SKM-1 treated with dmso at 0.1 percent for 144 hours (cell line): ENCODE data around the gene DLX5.
A peak's percentile ranks its signal among the peaks of the same experiment; 100 is the strongest.

Experiments used
- DNase-seq: peaks from one replicate; lab custom pipeline; 2025; ENCODE audit not compliant: unreplicated experiment; lab: John Stamatoyannopoulos, UW

The DLX5 gene

DNA sequence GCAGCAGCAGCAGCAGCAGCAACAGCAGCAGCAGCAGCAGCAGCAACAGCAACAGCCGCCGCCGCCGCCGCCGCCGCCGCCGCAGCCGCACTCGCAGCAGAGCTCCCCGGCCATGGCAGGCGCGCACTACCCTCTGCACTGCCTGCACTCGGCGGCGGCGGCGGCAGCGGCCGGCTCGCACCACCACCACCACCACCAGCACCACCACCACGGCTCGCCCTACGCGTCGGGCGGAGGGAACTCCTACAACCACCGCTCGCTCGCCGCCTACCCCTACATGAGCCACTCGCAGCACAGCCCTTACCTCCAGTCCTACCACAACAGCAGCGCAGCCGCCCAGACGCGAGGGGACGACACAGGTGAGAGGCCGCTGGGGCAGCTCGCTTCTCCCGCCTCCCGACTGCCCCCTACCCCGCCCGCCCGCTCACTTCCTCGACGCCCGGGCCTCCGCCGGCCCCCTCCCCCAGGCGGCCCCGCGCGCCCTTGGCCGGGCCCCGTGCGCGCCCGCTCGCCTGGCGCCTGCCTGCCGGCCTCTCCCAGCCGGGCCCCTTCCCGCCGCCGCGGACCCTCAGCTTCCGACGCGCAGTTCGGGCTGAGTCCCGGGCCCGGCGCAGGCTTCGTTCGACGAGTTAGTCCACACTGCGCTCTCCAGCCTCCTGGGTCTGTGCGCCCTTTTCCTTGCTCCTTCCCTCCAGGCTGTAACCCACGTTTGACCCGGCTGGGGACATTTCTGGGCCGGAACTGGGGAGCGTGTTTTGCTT lies 18.4 kb downstream of the DLX5 start:
- DNase-seq = no peak

DNA sequence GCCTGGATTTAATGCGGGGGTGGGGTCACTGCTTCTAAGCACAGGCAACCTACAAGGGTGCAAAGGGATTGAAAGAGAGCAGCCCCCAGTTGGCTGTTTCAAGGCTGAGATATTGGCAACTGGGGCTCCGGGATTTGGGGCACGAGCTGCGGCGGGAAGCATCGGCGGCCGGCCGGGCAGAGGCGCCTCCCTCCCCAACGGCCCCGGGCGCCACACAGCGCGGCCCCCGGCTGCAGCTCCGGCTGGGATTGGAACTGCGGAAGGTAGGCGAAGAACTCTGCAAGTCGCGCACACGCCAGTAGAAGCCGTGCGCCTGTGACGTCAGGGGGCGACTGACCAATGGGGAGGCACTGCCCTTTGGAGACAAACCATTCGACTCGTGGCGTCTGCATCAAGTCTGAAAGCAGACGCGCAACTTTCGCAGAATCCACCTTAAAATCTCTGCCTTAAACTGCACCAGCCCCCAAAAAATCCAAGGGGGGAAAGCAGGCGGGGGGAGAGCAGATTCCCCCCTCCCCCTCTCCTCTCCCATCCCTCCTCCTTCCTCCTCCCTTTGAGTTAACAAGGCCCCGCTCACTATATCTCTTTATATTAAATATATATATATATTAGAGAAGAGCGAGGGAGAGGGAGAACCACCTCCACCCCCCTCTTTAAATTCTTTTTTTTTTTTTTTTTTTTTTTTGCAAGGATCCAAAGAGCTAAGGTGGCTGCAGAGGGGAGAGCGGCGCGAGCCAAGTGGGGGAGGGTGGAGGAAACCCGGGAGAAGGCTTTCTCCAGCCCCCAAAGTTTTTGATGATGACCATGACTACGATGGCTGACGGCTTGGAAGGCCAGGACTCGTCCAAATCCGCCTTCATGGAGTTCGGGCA lies 19.2 kb downstream of the DLX5 start, which contains the start of gene DLX6:
Gene DLX6 (plus strand): TSS at position 371 of the 872 bp plus-strand sequence. CDS start 425 bp downstream, at position 796.
- peak; percentile 56 for DNase-seq

DNA sequence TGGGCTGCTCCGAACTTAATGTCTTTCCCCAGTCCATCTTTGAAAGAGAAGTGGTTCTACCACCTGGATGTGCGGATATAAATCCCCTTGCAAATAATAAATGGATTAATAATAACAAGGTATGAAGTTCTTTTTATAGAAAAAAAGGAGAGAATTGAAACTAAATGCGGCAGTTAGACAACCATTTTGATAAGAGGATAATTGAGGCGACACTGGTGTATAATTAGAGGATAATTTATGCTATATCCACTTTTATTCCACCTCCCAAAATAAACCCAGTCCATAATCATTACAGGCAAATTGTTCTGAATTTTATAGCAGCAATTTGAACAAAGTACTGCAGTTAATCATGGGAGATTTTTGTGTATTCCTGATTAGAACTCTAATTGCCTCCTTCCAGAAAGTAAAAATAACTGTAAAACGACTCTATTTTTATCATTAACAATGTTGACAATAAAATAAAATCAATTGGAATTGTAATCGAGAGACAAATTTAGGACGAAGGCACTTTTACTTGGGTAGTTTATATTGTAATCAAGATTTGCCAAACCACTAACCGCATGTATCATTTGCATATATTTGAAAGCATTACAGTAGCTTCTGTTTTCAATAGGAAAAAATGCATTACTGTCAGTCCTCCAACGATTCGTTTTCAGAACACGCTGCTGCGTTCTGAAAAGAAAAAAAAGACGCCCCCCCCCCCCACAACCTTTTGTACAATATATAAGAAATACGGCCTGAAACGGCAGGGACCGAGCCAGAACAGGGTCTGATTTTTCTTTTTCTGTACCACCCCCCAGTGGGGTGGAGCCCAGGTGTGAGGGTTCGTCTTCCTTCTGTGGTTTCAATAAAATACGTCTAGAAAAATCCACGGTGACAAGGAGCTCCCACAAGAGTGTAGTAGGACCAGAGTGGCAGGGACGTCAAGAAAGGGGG lies 20.1 kb downstream of the DLX5 start:
- no peak for DNase-seq

DNA sequence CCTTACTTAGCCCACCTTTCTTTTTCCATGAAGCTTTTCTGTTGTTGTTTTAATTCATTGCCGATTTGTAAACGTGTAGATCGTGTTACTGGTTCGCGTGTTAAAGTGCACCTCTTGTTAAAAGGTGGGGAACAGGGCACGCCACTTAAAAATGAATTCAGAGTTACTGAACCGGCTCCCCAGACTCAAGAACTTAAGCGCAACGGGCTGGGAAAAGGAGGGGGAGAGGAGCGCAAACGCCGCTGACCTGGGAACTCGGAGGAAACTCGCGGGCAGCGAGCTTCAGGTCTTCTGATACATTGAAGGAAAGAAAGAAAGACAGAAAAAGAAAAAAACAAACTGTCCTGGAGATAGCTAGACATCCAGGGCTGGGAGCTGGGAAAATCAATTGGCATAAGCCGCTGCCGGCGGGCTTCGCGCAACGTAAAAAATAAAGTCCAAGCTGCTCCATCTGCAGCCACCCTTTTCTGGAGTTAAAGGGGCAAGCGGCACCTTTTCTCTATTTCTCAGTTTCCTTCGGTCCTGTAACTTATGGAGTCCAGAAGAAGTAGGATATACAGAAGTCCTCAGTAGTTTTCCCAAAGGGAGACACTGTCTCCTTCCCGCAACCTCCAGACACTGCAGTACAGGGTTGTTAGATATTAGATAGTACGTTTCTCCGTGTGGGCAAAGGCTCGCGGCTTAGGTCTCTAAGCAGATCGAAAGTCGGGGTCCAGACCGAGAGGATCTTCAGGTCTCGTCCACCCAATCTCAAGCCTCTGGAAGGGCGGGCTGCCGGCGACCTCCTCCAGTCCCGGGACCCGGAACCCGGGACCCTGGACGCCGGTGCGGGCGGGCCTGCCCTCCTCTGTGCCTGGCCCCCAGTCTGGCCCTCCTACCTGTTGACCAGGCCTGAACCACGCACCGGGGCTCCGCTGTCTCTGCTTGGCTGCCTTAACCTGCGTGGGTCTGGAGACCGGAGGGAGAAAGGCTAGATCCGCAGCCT lies 21.1 kb downstream of the DLX5 start:
- DNase-seq = no peak

DNA sequence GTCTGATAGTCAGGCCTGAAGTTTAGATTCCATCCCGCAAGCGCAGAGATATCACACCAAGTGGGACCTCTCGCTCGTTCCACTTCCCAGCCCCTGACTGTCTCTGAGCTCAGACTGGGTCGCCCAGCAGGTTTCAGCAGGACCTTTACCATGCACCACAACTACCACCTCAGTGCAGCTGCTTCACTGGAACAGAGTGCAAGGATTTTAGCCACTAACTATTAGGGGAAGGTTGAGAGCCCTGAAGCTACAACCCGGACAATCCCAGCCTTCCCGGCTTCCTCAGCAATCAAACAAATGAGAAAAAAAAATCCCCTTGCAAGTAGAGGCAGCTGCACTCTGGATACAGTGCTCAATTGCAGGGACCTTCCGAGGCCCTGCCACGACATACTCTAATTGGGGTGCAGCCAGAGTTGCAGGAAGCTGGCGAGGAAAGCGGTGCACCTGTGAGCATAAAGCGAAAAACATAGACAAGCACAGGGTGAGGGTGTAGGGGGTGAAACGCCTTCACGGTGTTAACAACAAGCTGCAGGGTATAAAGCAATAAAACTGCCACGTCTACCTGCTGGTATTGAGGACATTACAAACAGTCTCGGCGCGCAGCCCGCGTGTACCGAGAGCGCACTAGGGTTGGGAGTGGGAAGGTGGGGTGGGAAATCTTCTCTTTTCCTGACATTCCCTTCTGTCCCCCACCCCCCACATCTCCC lies 21.9 kb downstream of the DLX5 start:
- no peak for DNase-seq

DNA sequence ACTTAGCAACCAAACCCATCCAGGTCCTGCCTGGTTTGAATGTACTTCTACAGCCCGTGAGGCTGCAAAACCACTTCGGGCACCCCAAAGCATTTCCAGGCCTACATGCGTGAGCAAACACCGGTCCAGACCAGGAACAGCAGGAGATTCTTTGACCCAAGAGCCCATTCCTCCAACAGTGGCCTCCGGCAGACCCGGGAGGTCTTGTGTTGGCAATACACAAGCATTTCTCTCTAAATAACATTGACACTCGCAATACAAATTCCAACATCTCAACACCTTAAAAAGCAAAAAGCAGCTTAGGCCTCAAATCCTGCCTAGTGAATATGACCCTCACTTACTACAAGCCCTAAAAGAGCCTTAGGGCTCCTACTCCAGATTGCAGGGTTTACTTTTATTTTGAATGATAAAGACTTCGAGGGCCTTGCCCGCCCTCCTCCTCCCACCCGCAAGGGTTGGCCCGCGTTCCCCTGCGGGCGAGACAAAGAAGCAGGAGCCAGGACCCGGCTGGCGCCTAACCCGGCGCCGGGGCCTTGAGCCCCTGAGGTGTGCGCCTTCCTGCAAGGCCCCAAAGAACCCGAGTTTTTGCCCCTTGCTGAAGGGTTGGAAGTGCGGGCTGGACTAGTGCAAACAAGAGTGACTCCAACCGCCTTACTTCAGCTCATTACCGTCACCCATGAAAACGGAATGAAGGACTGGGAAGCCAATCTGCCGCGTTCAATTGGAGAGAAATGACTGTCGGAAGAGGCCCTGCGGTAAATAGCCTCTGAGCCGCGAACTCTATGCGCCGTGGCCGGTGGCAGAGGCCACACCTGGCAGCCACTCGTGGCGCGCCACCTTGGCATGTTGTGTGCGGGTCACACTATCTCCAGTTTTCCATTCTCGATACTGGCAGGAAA lies 22.7 kb downstream of the DLX5 start:
- no peak for DNase-seq

DNA sequence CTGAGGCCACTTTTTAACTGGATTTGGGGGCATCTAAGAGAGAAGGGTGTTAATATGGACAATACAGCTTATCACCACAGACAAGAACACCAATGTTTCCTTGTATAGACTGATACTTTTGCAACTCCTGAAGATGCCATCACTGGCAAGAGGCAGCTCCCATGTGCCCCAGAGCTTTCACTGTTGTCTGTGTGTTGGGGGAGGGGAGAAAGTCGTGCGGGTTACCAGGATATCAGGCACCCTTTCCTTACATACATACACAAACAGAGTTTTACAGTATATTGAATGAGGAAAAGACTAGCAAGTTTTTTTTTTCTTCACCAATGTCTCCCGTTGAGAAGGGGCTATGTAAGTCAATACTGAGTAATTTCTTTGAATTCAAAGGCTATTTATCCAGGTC lies 23.4 kb downstream of the DLX5 start:
- no peak for DNase-seq

DNA sequence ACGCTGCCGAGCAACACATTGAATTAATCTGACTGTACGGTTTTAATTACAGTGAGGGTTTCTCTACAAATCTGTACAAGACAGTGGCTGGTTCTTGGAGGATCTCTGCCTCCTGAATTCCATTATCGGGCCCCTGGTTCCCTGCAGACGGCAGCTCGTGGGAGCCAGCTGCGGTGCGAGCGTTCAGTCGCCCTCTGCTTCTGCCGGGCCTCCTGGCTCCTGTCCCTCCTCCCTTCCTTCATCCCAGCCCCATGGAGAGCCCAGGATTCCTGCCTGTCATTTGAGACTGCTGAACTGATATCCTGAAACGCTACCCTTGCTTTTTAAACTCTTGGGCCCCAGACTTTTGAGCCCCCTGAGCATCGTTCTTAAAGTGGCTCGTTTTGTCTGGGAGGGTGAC lies 25.9 kb downstream of the DLX5 start:
- DNase-seq = no peak

DNA sequence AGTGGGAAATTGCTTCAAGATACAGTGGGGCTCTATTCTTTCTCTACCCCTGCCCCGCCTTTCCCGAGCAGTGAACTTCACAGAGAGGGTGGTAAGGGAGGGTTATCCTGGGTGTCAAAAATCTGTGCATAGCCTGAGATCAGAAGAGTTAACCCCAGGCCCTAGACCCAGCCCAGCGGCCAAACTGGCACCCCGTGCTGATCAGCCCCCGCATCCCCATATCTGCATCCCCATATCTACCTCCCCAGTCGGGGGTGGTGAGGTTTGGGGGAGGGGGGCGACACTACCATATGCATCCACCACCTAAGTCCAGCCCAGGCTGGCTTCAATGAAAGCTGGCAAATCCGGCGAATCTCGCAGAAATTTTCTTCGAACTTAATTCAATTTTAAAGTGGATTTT lies 26.3 kb downstream of the DLX5 start:
- DNase-seq = no peak

DNA sequence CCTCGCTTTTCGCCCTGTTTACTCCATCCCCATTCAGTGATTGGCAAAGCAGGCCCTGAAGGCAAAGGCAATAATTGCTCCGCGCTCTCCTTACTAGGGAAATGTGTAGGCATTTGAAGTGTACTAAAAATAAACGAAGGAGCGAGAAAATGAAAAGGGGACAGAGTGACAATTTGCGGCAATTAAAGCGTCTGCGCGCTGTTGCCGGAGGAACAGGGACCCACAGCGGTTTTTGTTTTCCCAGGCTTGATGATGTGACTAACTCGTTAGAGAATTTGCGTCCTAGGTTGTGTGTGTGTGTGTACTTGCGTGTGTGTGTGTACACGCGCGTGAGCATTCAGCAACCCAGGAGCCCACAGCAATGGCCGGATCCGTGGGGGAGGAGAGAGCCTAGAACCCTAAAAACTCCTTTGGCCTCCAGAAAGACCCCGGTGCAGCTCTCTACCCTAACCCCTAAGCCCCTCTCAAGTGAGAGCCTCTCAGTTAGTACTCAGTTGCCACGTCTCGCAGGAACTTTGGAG lies 27.1 kb downstream of the DLX5 start:
- no peak for DNase-seq

DNA sequence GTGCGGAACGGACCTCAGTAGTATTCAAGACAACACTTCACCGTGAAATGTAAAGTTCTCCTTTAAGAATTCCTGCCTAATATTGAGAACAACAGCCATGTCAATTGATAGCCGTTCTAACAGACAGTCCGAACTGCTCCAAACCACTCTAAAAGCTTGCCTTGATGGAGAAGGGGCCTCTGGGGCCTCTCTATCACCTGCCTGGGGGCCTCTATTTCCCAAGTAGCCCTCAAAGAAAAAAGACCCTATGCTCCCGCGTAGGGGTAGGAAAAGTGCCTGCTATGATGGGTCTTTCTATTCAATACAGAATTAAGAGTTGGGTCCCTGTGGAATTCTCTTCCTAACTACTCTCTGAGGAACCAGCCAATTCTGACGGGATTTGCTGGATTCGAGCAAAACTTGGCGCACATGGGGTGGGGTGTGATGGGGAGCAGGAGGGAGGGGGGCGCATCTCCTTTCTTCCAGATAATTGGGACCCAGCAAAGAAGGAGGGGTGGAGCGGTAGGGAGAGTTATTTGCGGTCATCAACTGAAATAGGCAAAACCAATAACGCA lies 27.6 kb downstream of the DLX5 start:
- DNase-seq = no peak

DNA sequence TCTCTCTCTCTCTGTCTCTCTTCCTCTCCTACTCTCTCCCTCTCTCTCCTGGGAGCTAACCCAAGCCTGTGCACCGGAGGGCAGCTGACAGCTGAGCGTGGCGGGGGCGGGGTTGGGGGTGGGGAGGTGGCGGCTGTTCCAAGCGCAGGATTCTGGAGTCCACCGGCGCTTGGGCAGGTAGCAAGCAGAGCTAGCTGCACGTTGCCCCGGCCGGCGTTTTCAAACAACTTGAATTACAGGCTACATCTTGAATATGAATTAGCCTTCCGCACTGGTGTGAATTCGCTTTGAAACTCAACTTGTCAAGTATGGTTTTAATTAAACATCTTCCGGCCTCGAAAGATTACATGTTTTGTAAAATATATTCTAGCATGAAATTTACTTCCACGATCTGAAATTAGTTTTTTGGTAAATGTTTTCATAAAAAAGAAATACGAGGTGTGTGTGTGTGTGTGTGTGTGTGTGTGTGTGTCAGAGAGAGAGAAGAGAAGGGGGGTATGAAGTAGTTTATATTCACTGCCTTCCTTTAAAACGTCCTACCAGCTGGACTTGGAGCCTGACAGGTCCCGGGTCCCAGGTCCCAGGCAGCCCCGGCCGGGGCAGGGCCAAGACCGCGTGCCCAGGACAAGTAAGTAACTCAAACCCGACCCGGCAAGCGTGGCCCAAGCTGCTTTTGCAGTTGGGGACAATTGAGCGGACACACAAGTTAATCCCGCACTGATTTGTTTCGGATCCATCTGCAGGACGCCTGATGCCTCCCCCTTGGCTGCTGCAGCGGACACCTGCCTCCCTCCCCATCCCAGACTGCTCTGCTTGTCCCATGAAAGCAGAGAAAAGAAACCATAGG lies 28.3 kb downstream of the DLX5 start:
- DNase-seq = no peak

DNA sequence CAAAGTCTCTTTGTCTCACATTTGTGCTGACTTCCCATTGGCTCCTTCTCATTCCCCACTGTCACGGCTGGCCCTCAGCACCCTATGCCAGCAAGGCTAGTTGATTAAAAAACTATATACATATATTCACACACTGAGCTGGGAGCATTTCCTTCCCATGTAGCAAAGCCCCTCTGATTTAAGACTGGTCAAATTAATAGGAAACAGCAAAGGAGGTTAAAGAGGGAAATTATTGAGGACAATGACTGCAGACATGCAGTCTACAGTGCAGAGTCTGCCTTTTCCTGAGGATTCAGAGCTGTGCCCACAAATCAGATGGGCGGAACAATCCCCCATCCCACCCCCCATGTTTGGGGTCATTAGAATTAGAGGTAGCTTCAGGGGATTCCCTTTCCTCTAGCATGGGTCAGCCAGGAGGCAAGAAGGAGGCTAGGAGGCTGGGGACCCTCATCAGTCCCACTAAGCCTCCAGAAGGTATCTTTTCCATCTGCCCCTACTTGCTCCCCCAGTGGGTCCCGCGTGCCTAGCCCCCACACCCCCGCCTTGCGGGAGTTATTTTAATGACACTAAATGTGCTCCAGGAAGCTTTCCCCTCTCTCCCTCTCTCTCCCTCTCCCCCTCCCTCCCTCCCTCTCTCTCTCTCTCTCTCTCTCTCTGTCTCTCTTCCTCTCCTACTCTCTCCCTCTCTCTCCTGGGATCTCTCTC lies 29.1 kb downstream of the DLX5 start:
- DNase-seq = no peak

DNA sequence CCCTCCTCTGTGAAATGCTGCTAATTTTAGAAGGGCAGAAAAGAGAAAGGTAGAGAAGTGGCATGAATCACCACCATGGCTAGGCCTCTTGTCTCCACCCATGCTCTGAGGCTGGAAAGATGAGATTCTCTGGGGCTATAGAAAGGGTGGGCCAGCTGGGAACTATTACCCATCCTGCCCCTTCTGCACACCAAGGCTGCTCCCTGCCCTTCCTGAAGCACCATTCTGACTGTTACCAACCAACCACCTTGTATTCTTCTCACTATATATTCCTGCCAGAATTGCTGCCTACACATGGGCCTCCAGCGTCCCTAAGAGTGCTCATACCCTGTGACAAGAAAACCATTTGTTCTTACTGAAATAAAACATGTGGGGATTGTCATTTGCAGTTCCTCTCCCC lies 30.7 kb downstream of the DLX5 start:
- no peak for DNase-seq

DNA sequence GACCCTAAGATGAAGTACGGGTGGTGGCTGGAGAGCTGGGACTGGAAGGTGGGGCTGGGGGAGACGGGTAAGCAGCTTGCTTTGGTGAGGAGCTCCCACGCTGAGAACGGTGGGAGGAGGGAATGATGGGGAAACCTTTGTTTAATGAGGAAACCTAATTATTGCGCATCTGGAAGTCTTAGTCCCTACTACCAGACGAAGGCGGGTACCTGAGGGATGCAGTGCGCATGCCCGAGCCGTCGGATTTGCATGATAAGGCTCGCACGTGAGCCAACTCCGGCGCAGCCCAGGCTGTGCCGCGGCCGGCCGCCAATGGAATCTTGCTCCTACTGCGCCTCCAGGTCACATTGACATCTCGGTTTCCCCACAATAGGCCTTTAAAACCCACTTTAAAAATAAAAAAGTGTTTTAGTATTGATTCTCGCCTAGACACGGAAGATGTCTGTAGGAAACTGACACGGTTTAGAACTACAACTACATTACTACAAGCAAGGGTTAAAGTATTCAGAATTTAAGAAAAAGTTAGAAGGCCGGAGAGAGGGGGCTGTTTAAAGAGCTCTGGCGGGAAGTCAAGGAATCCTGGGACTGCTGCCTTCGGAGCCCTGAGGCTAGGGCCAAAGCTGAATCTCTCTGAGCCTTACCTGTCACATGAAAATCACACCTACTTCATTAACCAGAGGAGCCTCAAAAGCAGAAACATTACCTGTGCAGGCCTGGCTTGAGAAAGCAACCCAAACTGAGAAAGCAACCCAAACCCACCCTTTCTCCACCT lies 31.4 kb downstream of the DLX5 start:
- no peak for DNase-seq
